Mucosa of descending colon (tissue), 3 donors: ENCODE data around the gene LAMB4. TPM values are rescaled to one million over a fixed set of nuclear protein-coding genes. Genes with fewer than 3 reads are reported as not detected.

Source experiments
- ATAC-seq: fragments of 200-7000 bp; cut with Tn5 transposase; one replicate; pipeline ENCODE4 v1.9.1; 2020; ENCODE audit warnings: mild to moderate bottlenecking, moderate library complexity
- DNase-seq, 3 donors: peaks; one replicate each; pipeline ENCODE4 v3.0.0-alpha.2; 2020
- H3K36me3 ChIP-seq: fragments of 200-600 bp; one replicate; pipeline ENCODE4 v1.8.0; 2021; ENCODE audit warnings: low read depth, mild to moderate bottlenecking
- H3K4me1 ChIP-seq: fragments of 200-600 bp; one replicate; pipeline ENCODE4 v1.8.0; 2021; ENCODE audit warnings: low read depth, mild to moderate bottlenecking
- H3K4me3 ChIP-seq: fragments of 200-600 bp; one replicate; pipeline ENCODE4 v1.8.0; 2021; ENCODE audit warnings: mild to moderate bottlenecking
- H3K9me3 ChIP-seq: fragments of 200-600 bp; one replicate; pipeline ENCODE4 v1.8.0; 2021; ENCODE audit warnings: mild to moderate bottlenecking
- CTCF ChIP-seq: fragments of 200-600 bp; IDR thresholded peaks from one replicate; pipeline ENCODE4 v1.8.0; 2022; ENCODE audit warnings: antibody characterized with exemption, mild to moderate bottlenecking
- intact Hi-C, 2 donors: fragments of 100-400 bp; cut with DNase I in 1 of 2; cut with micrococcal nuclease in 1 of 2; formaldehyde crosslinking; loops; one replicate each; pipeline versions ENCODE4 v1.11.0 to v1.11.1; 2022; cut with DNase I, micrococcal nuclease
- total RNA-seq, 3 donors: library from RNA; stranded (reverse); fragmentation: NEBNext Ultra II Directional in 2 of 3; extraction: Animal tissue kit (Norgen Biotek cat#: 25700) in 2 of 3; gene quantifications; one replicate each; pipeline versions ENCODE4 v1.2.1 to v1.2.4, GENCODE V29; 2021 to 2023
- donor health status: DM: no; HTN: no; CAD: no; lungs with moderate emphysema.
- donor health status: DM: no; HTN: no; CAD: no.
- donor health status: DM: no; HTN: yes; CAD: no.

LAMB4 gene
- total RNA-seq, 3 donors from 2014 or later = 0.22 TPM; not detected in 2

- intact Hi-C loops = loop anchor here in 1 of 2 donors (5.0 kb wide), 1 partner anchor 105 kb away; no protein-coding TSS in a partner anchor
- ATAC-seq (no peak), DNase-seq (peak in 1 of 3 donors; percentile 54)
- Histone ChIP-seq H3K4me3 (no peak overlapping the region), H3K9me3 (no peaks in the 10 kb centered on the region), H3K36me3 (no peaks in the 10 kb centered on the region), H3K4me1 (peaks cover 15% of the 10 kb centered on the region)
- TF ChIP-seq CTCF = peak; percentile 13
These were observed 32.5 kb downstream of the LAMB4 start for GRCh38 chr7:108097703-108098102.

- H3K4me3 ChIP-seq = no peak overlapping the region
- no peak for ATAC-seq
- intact Hi-C loops = loop anchor here in 1 of 2 donors (5.0 kb wide), 1 partner anchor 105 kb away; no protein-coding TSS in a partner anchor
These were observed 33.2 kb downstream of the LAMB4 start for GRCh38 chr7:108096996-108097395.

GRCh38 chr7:108094933-108095710 lies 35.0 kb downstream of the LAMB4 start:
- TF ChIP-seq CTCF = no peak
- Histone ChIP-seq H3K4me3 (no peak overlapping the region), H3K36me3 (no peaks in the 10 kb centered on the region), H3K4me1 (peaks cover 15% of the 10 kb centered on the region), H3K9me3 (no peaks in the 10 kb centered on the region)
- intact Hi-C loops = loop anchor here in 1 of 2 donors (5.0 kb wide), 1 partner anchor 103 kb away; no protein-coding TSS in a partner anchor
- DNase-seq (peak in 2 of 3 donors; percentile 47 to 73), ATAC-seq (peak; percentile 97)

More at GRCh38 chr7:108096996-108097395, 33.2 kb downstream of the LAMB4 start:
- H3K36me3 ChIP-seq = no peaks in the 10 kb centered on the region
- H3K9me3 ChIP-seq = no peaks in the 10 kb centered on the region
- peaks cover 15% of the 10 kb centered on the region for H3K4me1 ChIP-seq
- TF ChIP-seq CTCF = no peak
- DNase-seq = no peak

GRCh38 chr7:108094346-108094745 lies 35.8 kb downstream of the LAMB4 start:
- TF ChIP-seq CTCF = no peak
- H3K36me3 ChIP-seq = no peaks in the 10 kb centered on the region
- DNase-seq = no peak
- no peak for ATAC-seq
- intact Hi-C loops = no loop called here
- H3K9me3 ChIP-seq = no peaks in the 10 kb centered on the region
- H3K4me3 ChIP-seq = no peak overlapping the region
- H3K4me1 ChIP-seq = peaks cover 15% of the 10 kb centered on the region

- TF ChIP-seq CTCF = no peak
- Histone ChIP-seq H3K4me1 (peaks cover 15% of the 10 kb centered on the region), H3K9me3 (no peaks in the 10 kb centered on the region), H3K36me3 (no peaks in the 10 kb centered on the region), H3K4me3 (no peak overlapping the region)
- ATAC-seq (no peak), DNase-seq (no peak)
- intact Hi-C loops = no loop called here
These were observed 36.3 kb downstream of the LAMB4 start for GRCh38 chr7:108093851-108094331.
